Kidney (tissue), 14 donors: ENCODE results near the gene KCNK15. TPM values are rescaled to one million over a fixed set of nuclear protein-coding genes. Genes with fewer than 3 reads are reported as not detected.

Experiments
- DNase-seq, 5 donors: peaks; one replicate each; pipeline ENCODE4 v3.0.0-alpha.2; 2013 to 2020
- FAIRE-seq: peaks from 2 replicates; lab custom pipeline; 2012; peaks lifted over from hg19 to GRCh38; lab: Jason Lieb, UNC
- H3K27ac ChIP-seq, 2 donors: one replicate each; pipeline ENCODE4 v1.7.0; 2013; ENCODE audit warnings: low read depth in 2 of 2, low read length in 2 of 2, inconsistent platforms in 1 of 2
- H3K27me3 ChIP-seq: one replicate; pipeline ENCODE4 v1.7.1; 2013; ENCODE audit warnings: low read length, inconsistent platforms; ENCODE audit not compliant: control insufficient read depth, insufficient read depth
- H3K36me3 ChIP-seq, 3 donors: one replicate each; pipeline versions ENCODE4 v1.7.0 to v1.7.1; 2013; ENCODE audit warnings: low read length in 3 of 3, control low read depth in 1 of 3, inconsistent platforms in 1 of 3; ENCODE audit not compliant: insufficient read depth in 3 of 3, control insufficient read depth in 2 of 3
- H3K4me1 ChIP-seq, 3 donors: one replicate each; pipeline versions ENCODE4 v1.7.0 to v1.7.1; 2013; ENCODE audit warnings: low read length in 3 of 3, inconsistent platforms in 1 of 3, low read depth in 1 of 3; ENCODE audit not compliant: control insufficient read depth in 2 of 3, insufficient read depth in 2 of 3
- H3K4me3 ChIP-seq, 3 donors: one replicate each; pipeline versions ENCODE4 v1.7.0 to v1.8.1; 2013; ENCODE audit warnings: low read length in 3 of 3, control low read depth in 1 of 3, inconsistent platforms in 1 of 3
- H3K9ac ChIP-seq, 3 donors: one replicate each; pipeline versions ENCODE4 v1.7.0 to v1.7.1; 2013; ENCODE audit warnings: low read length in 3 of 3, control low read depth in 1 of 3, inconsistent platforms in 1 of 3
- H3K9me3 ChIP-seq, 3 donors: one replicate each; pipeline versions ENCODE4 v1.7.0 to v1.7.1; 2013; ENCODE audit warnings: low read length in 3 of 3, control low read depth in 1 of 3, inconsistent platforms in 1 of 3; ENCODE audit not compliant: control insufficient read depth in 2 of 3, insufficient read depth in 1 of 3
- CTCF ChIP-seq: IDR thresholded peaks from 3 replicates; pipeline ENCODE4 v1.5.1; 2012; ENCODE audit warnings: mild to moderate bottlenecking, moderate library complexity, borderline replicate concordance; ENCODE audit not compliant: insufficient read depth; ENCODE audit errors: extremely low read depth
- intact Hi-C: fragments of 100-400 bp; cut with DNase I; formaldehyde crosslinking; loops from one replicate; pipeline ENCODE4 v1.11.1; 2022
- polyA plus RNA-seq: library from polyadenylated mRNA; stranded (reverse); fragments of 350-450 nt; fragmentation: Illumina TruSeq; extraction: RNeasy Lipid Tissue Mini Kit (QIAGEN cat#74804); gene quantifications from one replicate; pipeline ENCODE4 v1.2.3, GENCODE V29; 2014; ENCODE audit warnings: low read depth, low replicate concordance; ENCODE audit not compliant: insufficient read depth
- total RNA-seq: library from RNA; stranded (reverse); fragmentation: NEBNext Ultra II Directional; extraction: Animal tissue kit (Norgen Biotek cat#: 25700); gene quantifications from one replicate; pipeline ENCODE4 v1.2.1, GENCODE V29; 2021
- donor health status: control.
- donor health status: control.
- donor health status: control.
- donor health status: control.
- donor health status: control.
- donor health status: DM: yes; HTN: yes; CAD: no.
- donor health status: Normal renal cell carcinoma (clear cell type).

Gene KCNK15
- total and polyA plus RNA-seq, 2 donors from 2014 or later, result 0.62 to 11.7 TPM

GRCh38 chr20:44736170-44737021 lies 9.3 kb upstream of the KCNK15 start:
- FAIRE-seq (no peak), DNase-seq (peak in 4 of 5 donors; percentile 42 to 75 (median 54))
- intact Hi-C loops, result no loop called here
- no peak overlapping the region for H3K27ac ChIP-seq
- TF ChIP-seq CTCF, result no peak
- no peaks in the 10 kb centered on the region for H3K36me3 ChIP-seq
- no peaks in the 10 kb centered on the region for H3K4me1 ChIP-seq
- peak overlapping the region in 2 of 3 donors; percentile 14 to 47 for H3K4me3 ChIP-seq
- peaks cover 0 to 8% (median 0%) of the 10 kb centered on the region in 3 donors for H3K9me3 ChIP-seq
- no peaks in the 10 kb centered on the region for H3K27me3 ChIP-seq
- H3K9ac ChIP-seq, result no peak overlapping the region

GRCh38 chr20:44737116-44737515 lies 8.5 kb upstream of the KCNK15 start:
- no peaks in the 10 kb centered on the region for H3K27me3 ChIP-seq
- H3K9me3 ChIP-seq, result peaks cover 0 to 8% (median 0%) of the 10 kb centered on the region in 3 donors
- H3K36me3 ChIP-seq, result no peaks in the 10 kb centered on the region
- TF ChIP-seq CTCF, result no peak
- FAIRE-seq (no peak), DNase-seq (no peak)
- H3K4me3 ChIP-seq, result no peak overlapping the region
- intact Hi-C loops, result no loop called here
- no peak overlapping the region for H3K27ac ChIP-seq
- H3K4me1 ChIP-seq, result no peaks in the 10 kb centered on the region
- no peak overlapping the region for H3K9ac ChIP-seq

- FAIRE-seq (no peak), DNase-seq (peak; percentile 61 to 83 (median 70))
- Histone ChIP-seq H3K27me3 (no peaks in the 10 kb centered on the region), H3K36me3 (no peaks in the 10 kb centered on the region), H3K9me3 (peaks cover 0 to 8% (median 0%) of the 10 kb centered on the region in 3 donors), H3K4me1 (no peaks in the 10 kb centered on the region), H3K9ac (no peak overlapping the region), H3K27ac (no peak overlapping the region), H3K4me3 (no peak overlapping the region)
- intact Hi-C loops, result no loop called here
- no peak for TF ChIP-seq CTCF
Measured at GRCh38 chr20:44738813-44739477, 6.7 kb upstream of the KCNK15 start.
